ENCODE data around the gene DRD4.
"Not testable (repeated sequence)": the region's sequence is repeated elsewhere in the genome, so short reads cannot be mapped to it uniquely, and the experiment has no call there.

Gene DRD4

DNA sequence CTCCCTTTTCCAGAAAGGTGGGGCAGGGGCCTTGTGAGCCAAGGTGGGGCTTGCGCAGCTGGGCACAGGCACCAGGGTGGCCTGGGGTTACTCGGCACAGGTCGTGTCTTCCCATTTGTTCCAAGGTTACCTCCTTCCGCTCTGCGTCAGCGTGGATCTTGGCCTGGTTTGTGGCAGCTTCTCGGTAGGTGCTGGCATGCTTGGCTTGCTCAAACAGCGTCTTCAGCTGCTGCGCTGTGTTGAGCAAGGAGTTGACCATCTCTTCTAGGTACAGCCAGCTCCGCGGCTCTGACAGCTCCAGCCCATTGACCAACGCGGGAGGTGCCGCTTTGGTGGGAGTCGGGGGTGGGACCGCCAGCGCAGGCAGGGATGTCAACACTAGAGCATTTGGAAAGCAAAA, 37.3 kb downstream of the DRD4 start:
- H3K4me1 ChIP-seq (ENCODE audit: control insufficient read depth, insufficient read depth, low read length, poor library complexity, severe bottlenecking) = no peaks in the 10 kb centered on the region
- peaks cover 27% of the 10 kb centered on the region for H3K36me3 ChIP-seq (ENCODE audit: control insufficient read depth, insufficient read depth, low read length)
- no peaks in the 10 kb centered on the region for H3K27me3 ChIP-seq (replicated peaks; ENCODE audit: control insufficient read depth, insufficient read depth, low read length, poor library complexity, severe bottlenecking)
- no peak overlapping the region for H3K27ac ChIP-seq (ENCODE audit: insufficient read depth, low read length, poor library complexity, severe bottlenecking)
- H3K4me3 ChIP-seq (ENCODE audit: insufficient read depth, low read depth, low read length, poor library complexity, severe bottlenecking) = no peak overlapping the region
- DNase-seq = no peak
- no peaks in the 10 kb centered on the region for H3K9me3 ChIP-seq (ENCODE audit: control insufficient read depth, low read length)

DNA sequence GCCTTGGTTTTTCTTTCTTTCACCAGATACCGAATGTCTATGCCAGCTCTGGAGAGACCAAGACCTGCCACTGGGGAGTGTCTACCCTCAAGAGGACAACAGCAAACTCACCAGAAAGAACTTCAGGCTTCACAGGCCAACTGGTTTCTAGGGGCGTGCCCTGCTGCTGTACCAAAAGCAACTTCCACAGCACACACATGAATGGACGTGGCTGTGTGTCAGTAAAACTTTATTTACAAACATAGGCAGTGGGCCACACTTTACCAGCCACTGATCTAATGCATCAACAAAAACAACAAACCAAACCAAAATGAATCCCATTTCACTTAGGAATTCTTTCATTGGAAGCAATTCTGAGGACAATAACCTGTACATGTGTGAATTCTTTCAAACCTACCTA, 41.2 kb downstream of the DRD4 start:
- no peak for DNase-seq
- H3K27ac ChIP-seq (ENCODE audit: insufficient read depth, low read length, poor library complexity, severe bottlenecking) = no peak overlapping the region
- H3K27me3 ChIP-seq (replicated peaks; ENCODE audit: control insufficient read depth, insufficient read depth, low read length, poor library complexity, severe bottlenecking) = no peaks in the 10 kb centered on the region
- H3K4me3 ChIP-seq (ENCODE audit: insufficient read depth, low read depth, low read length, poor library complexity, severe bottlenecking) = no peak overlapping the region
- H3K9me3 ChIP-seq (ENCODE audit: control insufficient read depth, low read length) = no peaks in the 10 kb centered on the region
- peaks cover 38% of the 10 kb centered on the region for H3K36me3 ChIP-seq (ENCODE audit: control insufficient read depth, insufficient read depth, low read length)
- H3K4me1 ChIP-seq (ENCODE audit: control insufficient read depth, insufficient read depth, low read length, poor library complexity, severe bottlenecking) = no peaks in the 10 kb centered on the region

DNA sequence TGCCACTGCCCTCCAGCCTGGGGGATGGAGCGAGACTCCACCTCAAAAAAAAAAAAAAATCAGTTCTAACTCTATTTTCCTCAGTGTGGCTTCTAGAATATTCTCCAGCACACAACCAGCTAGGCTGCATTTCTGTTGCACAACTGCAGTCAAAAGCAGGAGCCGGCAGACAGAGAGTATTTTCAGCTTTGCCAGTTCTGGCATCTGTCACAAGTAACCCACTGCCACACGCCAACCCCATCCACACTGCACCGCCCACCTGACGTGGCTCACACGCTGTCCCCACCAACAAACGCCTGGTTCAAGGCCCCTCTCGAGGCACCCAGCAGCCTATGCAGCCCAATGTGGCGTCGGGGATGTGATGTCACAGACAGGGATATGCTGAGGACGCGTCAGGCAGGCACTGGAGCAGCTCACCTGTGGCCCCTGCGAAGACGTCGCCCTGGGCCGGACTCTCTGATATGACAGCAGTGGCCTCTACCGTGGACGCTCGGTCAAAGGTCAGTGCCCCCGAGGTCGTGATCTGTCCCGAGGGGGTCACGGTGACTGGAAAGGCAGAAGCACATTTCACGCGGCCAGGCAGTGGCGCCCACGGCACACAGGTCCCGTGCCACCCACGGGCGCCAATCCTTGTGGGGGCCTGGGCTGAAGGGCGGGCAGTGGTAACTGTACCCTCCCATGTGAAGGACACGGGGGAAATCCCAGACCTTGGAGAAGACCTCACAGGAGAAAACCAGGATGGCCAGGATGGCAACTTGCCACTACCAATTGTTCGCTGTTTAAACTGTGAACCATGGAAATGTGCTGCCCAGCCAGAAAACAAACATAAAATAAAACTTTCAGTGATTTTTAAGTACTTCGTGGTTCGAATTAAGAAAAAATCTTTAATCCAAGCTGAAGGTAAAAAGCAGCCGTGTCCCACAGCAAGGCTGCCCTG, 42.5 kb downstream of the DRD4 start:
- H3K9me3 ChIP-seq (ENCODE audit: control insufficient read depth, low read length) = no peaks in the 10 kb centered on the region
- H3K27me3 ChIP-seq (replicated peaks; ENCODE audit: control insufficient read depth, insufficient read depth, low read length, poor library complexity, severe bottlenecking) = no peaks in the 10 kb centered on the region
- no peak overlapping the region for H3K27ac ChIP-seq (ENCODE audit: insufficient read depth, low read length, poor library complexity, severe bottlenecking)
- H3K4me1 ChIP-seq (ENCODE audit: control insufficient read depth, insufficient read depth, low read length, poor library complexity, severe bottlenecking) = no peaks in the 10 kb centered on the region
- no peak for DNase-seq
- H3K4me3 ChIP-seq (ENCODE audit: insufficient read depth, low read depth, low read length, poor library complexity, severe bottlenecking) = no peak overlapping the region
- H3K36me3 ChIP-seq (ENCODE audit: control insufficient read depth, insufficient read depth, low read length) = peaks cover 38% of the 10 kb centered on the region

DNA sequence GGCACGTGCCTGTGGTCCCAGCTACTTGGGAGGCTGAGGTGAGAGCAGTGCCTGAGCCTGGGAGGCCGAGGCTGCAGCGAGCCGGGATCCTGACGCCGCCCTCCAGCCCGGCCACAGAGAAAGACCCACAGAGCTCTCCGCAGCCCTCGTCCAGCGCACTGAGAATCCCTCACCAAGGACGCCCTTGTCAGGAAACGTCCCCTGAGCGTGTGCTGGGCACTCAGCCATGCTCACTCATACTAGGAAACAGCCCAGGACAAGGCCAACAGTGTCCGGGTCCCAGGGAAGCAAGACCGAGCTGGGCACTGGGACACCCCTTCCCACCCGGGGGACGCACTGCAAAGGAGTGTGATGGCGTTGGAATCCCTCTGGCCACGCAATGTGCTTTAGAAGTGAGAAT, 43.4 kb downstream of the DRD4 start:
- H3K4me3 ChIP-seq (ENCODE audit: insufficient read depth, low read depth, low read length, poor library complexity, severe bottlenecking) = no peak overlapping the region
- H3K9me3 ChIP-seq (ENCODE audit: control insufficient read depth, low read length) = no peaks in the 10 kb centered on the region
- no peak overlapping the region for H3K27ac ChIP-seq (ENCODE audit: insufficient read depth, low read length, poor library complexity, severe bottlenecking)
- H3K27me3 ChIP-seq (replicated peaks; ENCODE audit: control insufficient read depth, insufficient read depth, low read length, poor library complexity, severe bottlenecking) = no peaks in the 10 kb centered on the region
- no peak for DNase-seq
- H3K36me3 ChIP-seq (ENCODE audit: control insufficient read depth, insufficient read depth, low read length) = peaks cover 39% of the 10 kb centered on the region
- H3K4me1 ChIP-seq (ENCODE audit: control insufficient read depth, insufficient read depth, low read length, poor library complexity, severe bottlenecking) = no peaks in the 10 kb centered on the region

DNA sequence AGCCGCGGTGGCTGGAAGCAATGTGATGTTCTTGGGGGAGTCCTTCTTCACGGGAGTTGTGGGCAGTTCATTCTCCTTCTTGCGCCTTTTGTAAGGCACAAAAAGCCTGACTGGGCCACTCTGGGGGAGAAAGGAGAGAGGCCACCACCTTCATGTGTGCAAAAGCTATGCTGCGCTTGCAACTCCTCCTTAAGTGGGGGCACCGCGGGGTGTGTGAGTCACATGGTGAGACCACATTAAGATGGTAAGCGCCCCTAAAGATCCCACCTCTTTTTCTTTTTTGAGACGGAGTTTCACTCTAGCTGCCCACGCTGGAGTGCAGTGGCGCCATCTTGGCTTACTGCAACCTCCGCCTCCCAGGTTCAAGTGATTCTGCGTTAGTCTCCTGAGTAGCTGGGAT, 43.9 kb downstream of the DRD4 start:
- Histone ChIP-seq H3K9me3 (ENCODE audit: control insufficient read depth, low read length) (no peaks in the 10 kb centered on the region), H3K27me3 (replicated peaks; ENCODE audit: control insufficient read depth, insufficient read depth, low read length, poor library complexity, severe bottlenecking) (no peaks in the 10 kb centered on the region), H3K36me3 (ENCODE audit: control insufficient read depth, insufficient read depth, low read length) (peaks cover 39% of the 10 kb centered on the region), H3K4me1 (ENCODE audit: control insufficient read depth, insufficient read depth, low read length, poor library complexity, severe bottlenecking) (no peaks in the 10 kb centered on the region), H3K27ac (ENCODE audit: insufficient read depth, low read length, poor library complexity, severe bottlenecking) (no peak overlapping the region), H3K4me3 (ENCODE audit: insufficient read depth, low read depth, low read length, poor library complexity, severe bottlenecking) (no peak overlapping the region)
- no peak for DNase-seq

DNA sequence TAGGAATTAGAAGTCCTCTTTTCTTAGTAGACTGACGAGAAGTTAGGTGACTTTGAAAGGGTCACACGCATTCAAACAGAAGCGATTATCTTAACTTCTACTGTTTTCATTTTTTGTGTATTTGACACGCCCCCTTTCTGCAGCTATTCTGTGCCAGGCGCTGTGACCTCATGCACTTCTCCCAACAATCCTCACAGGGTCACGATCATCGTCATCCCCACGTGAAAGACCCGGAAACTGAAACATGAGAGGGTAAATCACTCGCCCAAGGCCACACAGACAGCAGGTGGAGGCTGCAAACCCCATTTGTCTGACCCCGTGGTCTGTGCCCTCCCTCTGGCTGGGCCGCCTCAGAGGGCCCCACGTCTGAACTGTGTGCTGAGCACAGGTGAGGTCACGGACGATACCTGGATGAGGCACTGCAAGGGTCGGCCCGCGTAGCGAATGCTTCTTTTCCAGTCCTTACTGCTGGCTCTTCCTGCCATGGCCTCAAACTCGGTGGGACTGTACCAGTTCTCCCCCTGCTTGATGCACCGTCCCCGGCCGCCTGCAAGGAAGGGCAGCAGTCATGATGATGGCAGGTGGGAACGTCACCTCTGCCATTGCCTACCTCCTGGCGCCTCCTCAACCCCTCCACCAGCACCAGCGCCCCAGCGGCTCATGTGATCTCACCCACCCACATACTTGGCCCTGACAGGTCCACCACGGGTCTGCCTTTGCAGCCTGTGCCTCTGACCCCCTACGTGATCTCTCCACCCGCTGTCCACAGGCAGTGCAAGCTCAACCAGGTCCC, 49.6 kb downstream of the DRD4 start:
- no peaks in the 10 kb centered on the region for H3K27me3 ChIP-seq (replicated peaks; ENCODE audit: control insufficient read depth, insufficient read depth, low read length, poor library complexity, severe bottlenecking)
- H3K27ac ChIP-seq (ENCODE audit: insufficient read depth, low read length, poor library complexity, severe bottlenecking) = no peak overlapping the region
- DNase-seq = no peak
- no peak overlapping the region for H3K4me3 ChIP-seq (ENCODE audit: insufficient read depth, low read depth, low read length, poor library complexity, severe bottlenecking)
- H3K36me3 ChIP-seq (ENCODE audit: control insufficient read depth, insufficient read depth, low read length) = peaks cover 54% of the 10 kb centered on the region
- no peaks in the 10 kb centered on the region for H3K9me3 ChIP-seq (ENCODE audit: control insufficient read depth, low read length)
- H3K4me1 ChIP-seq (ENCODE audit: control insufficient read depth, insufficient read depth, low read length, poor library complexity, severe bottlenecking) = peaks cover 9% of the 10 kb centered on the region

DNA sequence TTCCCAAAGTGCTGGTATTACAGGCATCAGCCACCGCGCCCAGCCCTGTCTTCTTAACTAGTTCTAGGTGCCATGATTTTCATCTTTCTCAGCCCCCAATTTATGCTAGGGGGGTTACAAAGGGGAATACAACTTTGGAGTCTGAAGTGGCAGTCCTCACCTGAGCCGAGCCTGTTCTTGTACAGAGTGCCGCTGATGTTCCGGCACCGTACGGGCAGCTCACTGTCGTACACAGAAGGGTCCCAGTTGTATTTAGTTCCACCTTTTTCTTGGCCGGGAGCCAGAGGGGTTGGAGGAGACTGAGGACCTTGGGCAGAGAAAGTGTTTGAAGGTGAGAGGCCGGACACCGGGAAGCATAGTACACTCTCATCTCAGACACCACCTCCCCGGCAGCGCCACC, 50.7 kb downstream of the DRD4 start:
- H3K4me3 ChIP-seq (ENCODE audit: insufficient read depth, low read depth, low read length, poor library complexity, severe bottlenecking) = no peak overlapping the region
- H3K27ac ChIP-seq (ENCODE audit: insufficient read depth, low read length, poor library complexity, severe bottlenecking) = no peak overlapping the region
- DNase-seq = no peak
- peaks cover 18% of the 10 kb centered on the region for H3K4me1 ChIP-seq (ENCODE audit: control insufficient read depth, insufficient read depth, low read length, poor library complexity, severe bottlenecking)
- H3K27me3 ChIP-seq (replicated peaks; ENCODE audit: control insufficient read depth, insufficient read depth, low read length, poor library complexity, severe bottlenecking) = no peaks in the 10 kb centered on the region
- no peaks in the 10 kb centered on the region for H3K9me3 ChIP-seq (ENCODE audit: control insufficient read depth, low read length)
- H3K36me3 ChIP-seq (ENCODE audit: control insufficient read depth, insufficient read depth, low read length) = peaks cover 43% of the 10 kb centered on the region

DNA sequence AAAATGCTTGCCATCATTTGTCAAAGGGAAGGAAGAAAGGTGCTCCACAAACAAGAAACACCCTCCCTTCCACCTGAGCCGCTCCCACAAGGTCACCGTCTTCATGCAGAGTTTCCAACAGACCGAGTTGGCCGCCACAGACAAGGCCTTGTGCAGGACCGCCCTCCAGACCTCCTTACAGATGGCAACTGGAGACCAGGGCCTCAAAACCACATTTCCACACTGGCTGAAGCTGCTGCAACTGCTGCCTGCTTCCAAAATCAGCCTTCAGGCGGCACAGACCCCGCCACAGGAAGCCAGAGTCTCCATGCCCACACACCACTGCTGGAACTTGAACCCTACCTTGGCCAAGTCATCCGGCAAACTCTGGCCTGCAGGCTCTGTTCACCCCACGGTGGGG, 51.6 kb downstream of the DRD4 start:
- H3K27me3 ChIP-seq (replicated peaks; ENCODE audit: control insufficient read depth, insufficient read depth, low read length, poor library complexity, severe bottlenecking) = no peaks in the 10 kb centered on the region
- H3K4me3 ChIP-seq (ENCODE audit: insufficient read depth, low read depth, low read length, poor library complexity, severe bottlenecking) = no peak overlapping the region
- DNase-seq = no peak
- H3K4me1 ChIP-seq (ENCODE audit: control insufficient read depth, insufficient read depth, low read length, poor library complexity, severe bottlenecking) = peaks cover 25% of the 10 kb centered on the region
- peaks cover 35% of the 10 kb centered on the region for H3K36me3 ChIP-seq (ENCODE audit: control insufficient read depth, insufficient read depth, low read length)
- no peak overlapping the region for H3K27ac ChIP-seq (ENCODE audit: insufficient read depth, low read length, poor library complexity, severe bottlenecking)
- H3K9me3 ChIP-seq (ENCODE audit: control insufficient read depth, low read length) = no peaks in the 10 kb centered on the region

DNA sequence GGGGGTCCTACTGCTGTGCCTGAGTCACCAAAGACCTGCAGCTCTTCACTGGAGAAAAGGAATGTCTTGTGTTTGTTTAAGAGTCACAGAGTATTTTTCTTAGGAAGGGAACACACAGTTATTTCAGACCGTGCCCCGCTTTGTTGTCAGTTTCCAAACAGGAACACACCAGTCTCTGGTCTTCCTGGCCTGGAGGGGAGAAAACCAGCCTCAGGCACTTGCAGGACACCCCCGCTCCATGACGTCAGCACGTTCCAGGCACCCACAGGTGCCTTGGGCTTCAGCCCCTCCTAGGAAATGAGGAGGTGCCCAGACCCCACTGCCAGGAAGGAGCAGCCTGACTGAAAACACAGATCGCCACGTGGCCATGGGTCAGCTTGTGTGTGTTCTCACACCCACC, 52.6 kb downstream of the DRD4 start:
- H3K4me1 ChIP-seq (ENCODE audit: control insufficient read depth, insufficient read depth, low read length, poor library complexity, severe bottlenecking) = peaks cover 31% of the 10 kb centered on the region
- H3K36me3 ChIP-seq (ENCODE audit: control insufficient read depth, insufficient read depth, low read length) = peaks cover 25% of the 10 kb centered on the region
- H3K27me3 ChIP-seq (replicated peaks; ENCODE audit: control insufficient read depth, insufficient read depth, low read length, poor library complexity, severe bottlenecking) = no peaks in the 10 kb centered on the region
- H3K9me3 ChIP-seq (ENCODE audit: control insufficient read depth, low read length) = no peaks in the 10 kb centered on the region
- DNase-seq = no peak
- H3K4me3 ChIP-seq (ENCODE audit: insufficient read depth, low read depth, low read length, poor library complexity, severe bottlenecking) = no peak overlapping the region
- no peak overlapping the region for H3K27ac ChIP-seq (ENCODE audit: insufficient read depth, low read length, poor library complexity, severe bottlenecking)

DNA sequence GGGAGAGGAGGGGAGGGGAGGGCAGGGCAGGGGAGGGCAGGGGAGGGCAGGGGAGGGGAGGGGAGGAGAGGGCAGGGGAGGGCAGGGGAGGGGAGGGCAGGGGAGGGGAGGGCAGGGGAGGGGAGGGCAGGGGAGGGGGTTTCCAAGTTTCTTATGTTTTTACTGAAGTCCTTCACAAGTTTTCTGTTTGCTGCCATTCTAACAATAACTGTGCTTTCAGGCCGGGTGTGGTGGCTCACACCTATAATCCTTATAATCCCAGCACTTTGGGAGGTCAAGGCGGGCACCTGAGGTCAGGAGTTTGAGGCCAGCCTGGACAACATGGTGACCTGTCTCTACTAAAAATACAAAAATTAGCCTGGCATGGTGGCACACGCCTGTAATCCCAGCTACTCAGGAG, 53.2 kb downstream of the DRD4 start:
- not testable (repeated sequence) for H3K9me3 ChIP-seq (ENCODE audit: control insufficient read depth, low read length); H3K27me3 ChIP-seq (replicated peaks; ENCODE audit: control insufficient read depth, insufficient read depth, low read length, poor library complexity, severe bottlenecking); H3K4me3 ChIP-seq (ENCODE audit: insufficient read depth, low read depth, low read length, poor library complexity, severe bottlenecking); DNase-seq; H3K27ac ChIP-seq (ENCODE audit: insufficient read depth, low read length, poor library complexity, severe bottlenecking)
- Histone ChIP-seq H3K36me3 (ENCODE audit: control insufficient read depth, insufficient read depth, low read length) (peaks cover 23% of the 10 kb centered on the region), H3K4me1 (ENCODE audit: control insufficient read depth, insufficient read depth, low read length, poor library complexity, severe bottlenecking) (peaks cover 31% of the 10 kb centered on the region)
